ENCODE measurements around the gene RNASE3.

RNASE3 gene

DNA sequence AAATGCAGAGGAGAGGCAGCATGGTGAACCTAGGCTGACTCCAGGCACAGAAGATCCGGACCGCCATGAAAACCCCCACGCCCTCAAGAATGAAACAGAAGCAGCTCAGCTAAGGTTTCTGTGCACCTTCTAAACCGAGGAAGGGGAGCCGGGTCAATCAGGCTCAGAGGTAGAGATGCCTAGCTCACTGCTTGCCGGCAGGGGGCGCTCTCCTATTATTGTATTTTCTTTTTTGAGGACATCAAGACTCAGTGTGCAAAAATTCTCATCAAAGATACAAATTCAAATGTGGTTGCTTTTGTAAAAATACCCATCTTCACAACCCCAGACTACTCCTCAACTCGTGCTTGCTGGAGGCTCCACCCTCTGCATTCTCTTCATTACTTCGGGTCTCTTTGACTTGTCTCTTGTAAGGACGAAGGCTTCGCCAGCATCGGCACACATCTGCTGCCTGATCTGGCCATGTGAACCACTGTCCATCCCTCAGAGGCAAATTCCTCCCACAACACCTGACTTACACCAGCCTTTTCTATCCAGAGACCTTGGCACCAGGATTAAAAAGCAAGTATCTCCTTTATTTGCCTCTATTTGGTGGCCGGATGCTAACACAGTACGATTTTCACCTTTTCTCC is 33.4 kb upstream of the RNASE3 start:
- TF ChIP-seq REST (IDR thresholded peaks at IDR 0.05; ENCODE audit: low read depth), result no peak
- peak; percentile 62 for TF ChIP-seq RAD21 (IDR thresholded peaks at IDR 0.05; ENCODE audit: low read depth)

- TF ChIP-seq FOXM1 (IDR thresholded peaks at IDR 0.05; ENCODE audit: borderline replicate concordance, low read depth) (no peak), REST (IDR thresholded peaks at IDR 0.05; ENCODE audit: low read depth) (no peak), EGR1 (IDR thresholded peaks at IDR 0.05) (no peak), RAD21 (IDR thresholded peaks at IDR 0.05; ENCODE audit: low read depth) (no peak), YY1 (IDR thresholded peaks at IDR 0.05; ENCODE audit: low read depth) (no peak), NFIC (IDR thresholded peaks at IDR 0.05) (no peak), EP300 (IDR thresholded peaks at IDR 0.05; ENCODE audit: borderline replicate concordance) (no peak)
Observed at GRCh38 chr14:20866194-20866593, 25.0 kb upstream of the RNASE3 start.

- TF ChIP-seq RAD21 (IDR thresholded peaks at IDR 0.05; ENCODE audit: low read depth) (no peak), CREB1 (IDR thresholded peaks at IDR 0.05; ENCODE audit: low read depth) (no peak), CEBPB (IDR thresholded peaks at IDR 0.05) (no peak), TCF12 (IDR thresholded peaks at IDR 0.05; ENCODE audit: low read depth) (no peak), FOXM1 (IDR thresholded peaks at IDR 0.05; ENCODE audit: borderline replicate concordance, low read depth) (no peak), EGR1 (IDR thresholded peaks at IDR 0.05) (no peak), NFIC (IDR thresholded peaks at IDR 0.05) (no peak), USF1 (IDR thresholded peaks at IDR 0.05) (no peak), REST (IDR thresholded peaks at IDR 0.05; ENCODE audit: low read depth) (no peak), YY1 (IDR thresholded peaks at IDR 0.05; ENCODE audit: low read depth) (no peak), ZBTB7A (IDR thresholded peaks at IDR 0.05; ENCODE audit: low read depth) (no peak), TAF1 (IDR thresholded peaks at IDR 0.05; ENCODE audit: low read depth) (no peak), TEAD4 (IDR thresholded peaks at IDR 0.05) (no peak), EP300 (IDR thresholded peaks at IDR 0.05; ENCODE audit: borderline replicate concordance) (no peak)
Observed at GRCh38 chr14:20866963-20867362, 24.2 kb upstream of the RNASE3 start.

GRCh38 chr14:20873370-20874177 is 17.6 kb upstream of the RNASE3 start:
- TF ChIP-seq CREB1 (IDR thresholded peaks at IDR 0.05; ENCODE audit: low read depth) (no peak), RAD21 (IDR thresholded peaks at IDR 0.05; ENCODE audit: low read depth) (peak; percentile 60)

DNA sequence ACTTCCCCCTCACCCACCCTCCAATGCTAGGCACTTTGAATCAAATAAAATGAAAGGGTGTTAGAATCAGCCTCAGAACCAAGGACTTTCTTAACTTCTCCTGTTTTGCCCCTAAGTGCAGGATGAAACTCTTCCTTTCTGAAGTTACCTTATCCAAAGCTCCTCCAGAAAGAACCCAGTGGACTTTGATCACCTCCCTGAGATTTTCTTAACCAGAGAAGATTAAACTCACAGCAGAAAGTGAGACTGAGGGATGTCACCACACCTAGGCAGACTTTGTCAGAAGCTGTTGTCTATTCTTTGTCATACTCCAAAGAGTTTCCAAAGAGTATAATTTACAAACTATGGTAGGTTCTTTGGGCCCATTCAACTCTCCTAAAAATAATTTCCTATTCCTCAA is 14.2 kb upstream of the RNASE3 start:
- TF ChIP-seq EGR1 (IDR thresholded peaks at IDR 0.05) (no peak), TAF1 (IDR thresholded peaks at IDR 0.05; ENCODE audit: low read depth) (no peak)

GRCh38 chr14:20878695-20879094 is 12.5 kb upstream of the RNASE3 start:
- TF ChIP-seq TCF12 (IDR thresholded peaks at IDR 0.05; ENCODE audit: low read depth) (no peak), MAX (IDR thresholded peaks at IDR 0.05) (no peak), EGR1 (IDR thresholded peaks at IDR 0.05) (no peak), YY1 (IDR thresholded peaks at IDR 0.05; ENCODE audit: low read depth) (no peak), TEAD4 (IDR thresholded peaks at IDR 0.05) (no peak), ZBTB7A (IDR thresholded peaks at IDR 0.05; ENCODE audit: low read depth) (no peak), FOXM1 (IDR thresholded peaks at IDR 0.05; ENCODE audit: borderline replicate concordance, low read depth) (no peak), USF1 (IDR thresholded peaks at IDR 0.05) (no peak), EP300 (IDR thresholded peaks at IDR 0.05; ENCODE audit: borderline replicate concordance) (no peak), RAD21 (IDR thresholded peaks at IDR 0.05; ENCODE audit: low read depth) (no peak), TAF1 (IDR thresholded peaks at IDR 0.05; ENCODE audit: low read depth) (no peak), REST (IDR thresholded peaks at IDR 0.05; ENCODE audit: low read depth) (no peak), CEBPB (IDR thresholded peaks at IDR 0.05) (no peak), CREB1 (IDR thresholded peaks at IDR 0.05; ENCODE audit: low read depth) (no peak), NFIC (IDR thresholded peaks at IDR 0.05) (no peak)

All from Ishikawa (cell line).